DND-41 (cell line): ENCODE measurements around the gene NRXN3.

ENCODE experiments used
- ATAC-seq: fragments of 200-7000 bp; cut with Tn5 transposase; 3 replicates; pipeline ENCODE4 v1.9.1; 2021; ENCODE audit warnings: low read depth; ENCODE audit not compliant: insufficient read depth
- DNase-seq: peaks from one replicate; pipeline ENCODE4 v3.0.0-alpha.2; 2020
- H2AFZ ChIP-seq: 2 replicates; pipeline ENCODE4 v1.6.0; 2012; ENCODE audit warnings: low read depth, low read length
- H3K27ac ChIP-seq: 2 replicates; pipeline ENCODE4 v1.5.1; 2012; ENCODE audit warnings: low read length, inconsistent platforms
- H3K27me3 ChIP-seq: fragments of 200-600 bp; sonication (generic); 2 replicates; pipeline ENCODE4 v1.6.0; 2012; ENCODE audit warnings: low read length, mild to moderate bottlenecking, inconsistent platforms; ENCODE audit not compliant: insufficient read depth, poor library complexity
- H3K36me3 ChIP-seq: 2 replicates; pipeline ENCODE4 v1.5.1; 2012; ENCODE audit warnings: low read length, inconsistent platforms; ENCODE audit not compliant: insufficient read depth
- H3K4me1 ChIP-seq: 2 replicates; pipeline ENCODE4 v1.5.1; 2012; ENCODE audit warnings: mild to moderate bottlenecking, low read length; ENCODE audit not compliant: insufficient read depth
- H3K4me2 ChIP-seq: 2 replicates; pipeline ENCODE4 v1.6.0; 2012; ENCODE audit warnings: mild to moderate bottlenecking, moderate library complexity, low read length, inconsistent platforms; ENCODE audit not compliant: insufficient read depth
- H3K4me3 ChIP-seq, 2 experiments: fragments of 200-600 bp in 1 of 2; shearing (Covaris generic) in 1 of 2; 2 replicates each; pipeline ENCODE4 v1.5.1; 2012 to 2016; ENCODE audit warnings: inconsistent platforms in 2 of 2, low read length in 2 of 2, mild to moderate bottlenecking in 2 of 2, low read depth in 1 of 2, moderate library complexity in 1 of 2
- H3K79me2 ChIP-seq: 2 replicates; pipeline ENCODE4 v1.6.0; 2012; ENCODE audit warnings: low read length, inconsistent platforms; ENCODE audit not compliant: insufficient read depth
- H3K9ac ChIP-seq: 2 replicates; pipeline ENCODE4 v1.6.0; 2012; ENCODE audit warnings: low read depth, mild to moderate bottlenecking, inconsistent platforms, low read length, moderate library complexity
- H3K9me3 ChIP-seq: 2 replicates; pipeline ENCODE4 v1.5.1; 2012; ENCODE audit warnings: low read length, moderate library complexity, mild to moderate bottlenecking, inconsistent platforms; ENCODE audit not compliant: insufficient read depth, severe bottlenecking
- H4K20me1 ChIP-seq: 2 replicates; pipeline ENCODE4 v1.6.0; 2012; ENCODE audit warnings: low read length; ENCODE audit not compliant: insufficient read depth
- CTCF ChIP-seq: IDR thresholded peaks from 2 replicates; pipeline ENCODE4 v1.5.1; 2012; ENCODE audit warnings: borderline replicate concordance, low read length, moderate library complexity, mild to moderate bottlenecking; ENCODE audit not compliant: poor library complexity, severe bottlenecking; ENCODE audit errors: extremely low read depth
- EZH2 ChIP-seq: IDR thresholded peaks from 3 replicates; pipeline ENCODE4 v1.6.1; 2012; ENCODE audit warnings: borderline replicate concordance, low read depth, mild to moderate bottlenecking, moderate library complexity, low read length, inconsistent platforms; ENCODE audit not compliant: severe bottlenecking

The NRXN3 gene

GRCh38 chr14:79703209-79703608 lies 1533.0 kb downstream of the NRXN3 start:
- H3K4me3 ChIP-seq, result no peak overlapping the region
- H3K27me3 ChIP-seq, result no peaks in the 10 kb centered on the region
- no peaks in the 10 kb centered on the region for H4K20me1 ChIP-seq
- no peak overlapping the region for H3K9ac ChIP-seq
- no peak overlapping the region for H2AFZ ChIP-seq
- no peaks in the 10 kb centered on the region for H3K79me2 ChIP-seq
- DNase-seq, result no peak
- H3K27ac ChIP-seq, result no peak overlapping the region
- no peaks in the 10 kb centered on the region for H3K9me3 ChIP-seq
- no peaks in the 10 kb centered on the region for H3K4me1 ChIP-seq
- ATAC-seq, result no peak
- no peaks in the 10 kb centered on the region for H3K36me3 ChIP-seq
- no peak for TF ChIP-seq EZH2
- TF ChIP-seq CTCF, result no peak
- H3K4me2 ChIP-seq, result no peak overlapping the region

- Histone ChIP-seq H3K9ac (no peak overlapping the region), H3K36me3 (no peaks in the 10 kb centered on the region), H3K4me3 (no peak overlapping the region), H3K27me3 (no peaks in the 10 kb centered on the region), H3K4me2 (no peak overlapping the region), H3K9me3 (no peaks in the 10 kb centered on the region), H3K79me2 (no peaks in the 10 kb centered on the region), H3K4me1 (no peaks in the 10 kb centered on the region), H3K27ac (no peak overlapping the region), H4K20me1 (no peaks in the 10 kb centered on the region), H2AFZ (no peak overlapping the region)
- DNase-seq, result no peak
- no peak for ATAC-seq
- TF ChIP-seq CTCF (no peak), EZH2 (no peak)
These were observed 1534.1 kb downstream of the NRXN3 start for GRCh38 chr14:79704041-79704807.

GRCh38 chr14:79705126-79705894 lies 1535.1 kb downstream of the NRXN3 start:
- Histone ChIP-seq H3K4me1 (no peaks in the 10 kb centered on the region), H3K79me2 (no peaks in the 10 kb centered on the region), H4K20me1 (no peaks in the 10 kb centered on the region), H3K36me3 (no peaks in the 10 kb centered on the region), H3K27me3 (no peaks in the 10 kb centered on the region), H3K4me3 (no peak overlapping the region), H3K9me3 (no peaks in the 10 kb centered on the region), H3K4me2 (no peak overlapping the region), H3K9ac (no peak overlapping the region), H2AFZ (no peak overlapping the region), H3K27ac (no peak overlapping the region)
- TF ChIP-seq CTCF, result no peak
- TF ChIP-seq EZH2, result no peak
- DNase-seq (no peak), ATAC-seq (no peak)
